ENCODE measurements around the gene PHYHD1. TPM values are rescaled to one million over a fixed set of nuclear protein-coding genes. Genes with fewer than 3 reads are reported as not detected.

PHYHD1 gene
- total and polyA plus RNA-seq, 2 of the 13 experiments (the other 11 are each of a cell fraction or from before 2014, with no cell fraction given), result 10.6 to 25.3 TPM

DNA sequence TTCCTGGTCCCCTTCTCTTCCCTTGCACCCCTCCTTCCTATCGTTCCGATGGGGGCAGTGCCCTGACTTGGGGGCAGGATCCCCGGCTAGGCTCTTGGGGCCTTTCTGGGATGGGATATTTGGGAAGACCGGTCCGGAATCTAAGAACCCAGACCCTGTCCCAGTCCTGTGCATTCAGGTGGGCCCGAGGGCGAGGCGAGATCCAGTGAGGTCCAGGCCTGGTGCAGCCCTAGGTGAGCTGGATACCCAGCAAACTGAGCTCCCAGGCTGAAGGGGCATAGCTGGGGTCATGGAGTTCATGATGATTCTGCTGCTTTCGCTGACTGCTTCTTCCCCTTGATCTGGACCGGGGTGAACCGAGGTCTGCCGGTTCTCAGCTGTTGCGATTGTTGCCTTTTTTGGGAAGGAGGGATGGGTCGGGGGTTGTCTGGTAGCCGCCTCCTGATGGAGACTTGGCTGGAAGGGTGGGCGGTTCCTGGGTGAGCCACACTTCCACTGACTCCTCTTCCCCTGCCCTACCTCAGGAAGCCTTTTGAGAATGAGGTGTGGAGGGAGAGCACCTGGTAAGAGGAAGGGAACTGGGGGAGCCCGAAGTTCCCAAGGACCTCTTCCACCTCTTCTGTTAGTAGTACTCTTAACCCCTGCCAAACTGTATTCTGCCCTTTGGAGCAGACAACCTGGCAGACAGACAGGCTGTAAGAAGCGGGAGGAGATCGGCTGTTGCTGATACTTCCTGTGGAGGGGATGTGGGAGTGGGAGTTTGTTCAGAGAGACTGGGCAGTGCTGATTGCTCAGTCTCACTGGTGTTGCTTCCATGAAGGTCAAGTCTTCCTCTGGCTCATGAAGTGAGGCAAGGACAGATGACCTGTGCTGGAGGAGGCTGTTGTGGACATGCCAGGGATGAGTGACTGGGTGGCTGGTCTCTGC is 37.8 kb upstream of the PHYHD1 start (continued):
- peak; percentile 21 for TF ChIP-seq KDM5A (IDR thresholded peaks at IDR 0.05; ENCODE audit: borderline replicate concordance, low read length)
- TF ChIP-seq NR1H2 (CRISPR knock-in tag; IDR thresholded peaks at IDR 0.05; ENCODE audit: borderline replicate concordance, low read depth), result 0 out of 2 replicates have a peak, but pooled peaks have one; percentile 29
- peak; percentile 62; the same call in 1 of the 2 replicates for TF ChIP-seq ETV5 (CRISPR knock-in tag; IDR thresholded peaks at IDR 0.05; ENCODE audit: borderline replicate concordance)
- no peak for TF ChIP-seq RARA (CRISPR knock-in tag; IDR thresholded peaks at IDR 0.05)
- TF ChIP-seq GLI4 (CRISPR knock-in tag; IDR thresholded peaks at IDR 0.05; ENCODE audit: borderline replicate concordance), result 0 out of 2 replicates have a peak, but pooled peaks have one; percentile 31
- TF ChIP-seq, protein P1, sequence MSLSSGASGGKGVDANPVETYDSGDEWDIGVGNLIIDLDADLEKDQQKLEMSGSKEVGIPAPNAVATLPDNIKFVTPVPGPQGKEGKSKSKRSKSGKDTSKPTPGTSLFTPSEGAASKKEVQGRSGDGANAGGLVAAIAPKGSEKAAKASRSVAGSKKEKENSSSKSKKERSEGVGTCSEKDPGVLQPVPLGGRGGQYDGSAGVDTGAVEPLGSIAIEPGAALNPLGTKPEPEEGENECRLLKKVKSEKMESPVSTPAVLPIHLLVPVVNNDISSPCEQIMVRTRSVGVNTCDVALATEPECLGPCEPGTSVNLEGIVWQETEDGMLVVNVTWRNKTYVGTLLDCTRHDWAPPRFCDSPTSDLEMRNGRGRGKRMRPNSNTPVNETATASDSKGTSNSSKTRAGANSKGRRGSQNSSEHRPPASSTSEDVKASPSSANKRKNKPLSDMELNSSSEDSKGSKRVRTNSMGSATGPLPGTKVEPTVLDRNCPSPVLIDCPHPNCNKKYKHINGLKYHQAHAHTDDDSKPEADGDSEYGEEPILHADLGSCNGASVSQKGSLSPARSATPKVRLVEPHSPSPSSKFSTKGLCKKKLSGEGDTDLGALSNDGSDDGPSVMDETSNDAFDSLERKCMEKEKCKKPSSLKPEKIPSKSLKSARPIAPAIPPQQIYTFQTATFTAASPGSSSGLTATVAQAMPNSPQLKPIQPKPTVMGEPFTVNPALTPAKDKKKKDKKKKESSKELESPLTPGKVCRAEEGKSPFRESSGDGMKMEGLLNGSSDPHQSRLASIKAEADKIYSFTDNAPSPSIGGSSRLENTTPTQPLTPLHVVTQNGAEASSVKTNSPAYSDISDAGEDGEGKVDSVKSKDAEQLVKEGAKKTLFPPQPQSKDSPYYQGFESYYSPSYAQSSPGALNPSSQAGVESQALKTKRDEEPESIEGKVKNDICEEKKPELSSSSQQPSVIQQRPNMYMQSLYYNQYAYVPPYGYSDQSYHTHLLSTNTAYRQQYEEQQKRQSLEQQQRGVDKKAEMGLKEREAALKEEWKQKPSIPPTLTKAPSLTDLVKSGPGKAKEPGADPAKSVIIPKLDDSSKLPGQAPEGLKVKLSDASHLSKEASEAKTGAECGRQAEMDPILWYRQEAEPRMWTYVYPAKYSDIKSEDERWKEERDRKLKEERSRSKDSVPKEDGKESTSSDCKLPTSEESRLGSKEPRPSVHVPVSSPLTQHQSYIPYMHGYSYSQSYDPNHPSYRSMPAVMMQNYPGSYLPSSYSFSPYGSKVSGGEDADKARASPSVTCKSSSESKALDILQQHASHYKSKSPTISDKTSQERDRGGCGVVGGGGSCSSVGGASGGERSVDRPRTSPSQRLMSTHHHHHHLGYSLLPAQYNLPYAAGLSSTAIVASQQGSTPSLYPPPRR (CRISPR knock-in tag; IDR thresholded peaks at IDR 0.05; ENCODE audit: borderline replicate concordance), result peak; percentile 46; the same call in 1 of the 2 replicates
- TF ChIP-seq, protein P2, sequence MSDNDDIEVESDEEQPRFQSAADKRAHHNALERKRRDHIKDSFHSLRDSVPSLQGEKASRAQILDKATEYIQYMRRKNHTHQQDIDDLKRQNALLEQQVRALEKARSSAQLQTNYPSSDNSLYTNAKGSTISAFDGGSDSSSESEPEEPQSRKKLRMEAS (IDR thresholded peaks at IDR 0.05), result 0 out of 2 replicates have a peak, but pooled peaks have one; percentile 25
- peak; percentile 32; the same call in 1 of the 2 replicates for TF ChIP-seq ZNF292 (CRISPR knock-in tag; IDR thresholded peaks at IDR 0.05; ENCODE audit: borderline replicate concordance, low read depth)
- no peak for TF ChIP-seq GABPA (IDR thresholded peaks at IDR 0.05; ENCODE audit: low read depth, low read length)
- TF ChIP-seq GABPA (CRISPR knock-in tag; IDR thresholded peaks at IDR 0.05; ENCODE audit: low read depth), result peak; percentile 39; the same call in 1 of the 2 replicates
- peak; percentile 79; the same call in 1 of the 2 replicates for TF ChIP-seq SRF (IDR thresholded peaks at IDR 0.05; ENCODE audit: low read depth, low read length)
- peak; percentile 11; the same call in 1 of the 2 replicates for TF ChIP-seq ZFX (CRISPR knock-in tag; IDR thresholded peaks at IDR 0.05; ENCODE audit: low read depth)
- TF ChIP-seq, protein P3, sequence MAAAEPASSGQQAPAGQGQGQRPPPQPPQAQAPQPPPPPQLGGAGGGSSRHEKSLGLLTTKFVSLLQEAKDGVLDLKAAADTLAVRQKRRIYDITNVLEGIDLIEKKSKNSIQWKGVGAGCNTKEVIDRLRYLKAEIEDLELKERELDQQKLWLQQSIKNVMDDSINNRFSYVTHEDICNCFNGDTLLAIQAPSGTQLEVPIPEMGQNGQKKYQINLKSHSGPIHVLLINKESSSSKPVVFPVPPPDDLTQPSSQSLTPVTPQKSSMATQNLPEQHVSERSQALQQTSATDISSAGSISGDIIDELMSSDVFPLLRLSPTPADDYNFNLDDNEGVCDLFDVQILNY (CRISPR knock-in tag; conservative IDR thresholded peaks at IDR 0.05), result no peak
- no peak for TF ChIP-seq RBAK (CRISPR knock-in tag; IDR thresholded peaks at IDR 0.05)
- no peak for TF ChIP-seq TBX2 (CRISPR knock-in tag; IDR thresholded peaks at IDR 0.05; ENCODE audit: borderline replicate concordance)
- TF ChIP-seq ZNF674 (CRISPR knock-in tag; IDR thresholded peaks at IDR 0.05; ENCODE audit: low read depth), result no peak
- TF ChIP-seq ZMAT3 (CRISPR knock-in tag; conservative IDR thresholded peaks at IDR 0.05), result 0 out of 2 replicates have a peak, but pooled peaks have one; percentile 45
- no peak for TF ChIP-seq KDM3A (CRISPR knock-in tag; IDR thresholded peaks at IDR 0.05; ENCODE audit: low read depth)
- peak; percentile 48; the same call in 1 of the 2 replicates for TF ChIP-seq SP5 (CRISPR knock-in tag; IDR thresholded peaks at IDR 0.05; ENCODE audit: borderline replicate concordance, low read depth)
- no peak for TF ChIP-seq RXRB (CRISPR knock-in tag; IDR thresholded peaks at IDR 0.05; ENCODE audit: borderline replicate concordance)
- 0 out of 2 replicates have a peak, but pooled peaks have one; percentile 12 for TF ChIP-seq AKAP8 (CRISPR knock-in tag; IDR thresholded peaks at IDR 0.05)
- TF ChIP-seq HES4 (CRISPR knock-in tag; IDR thresholded peaks at IDR 0.05; ENCODE audit: borderline replicate concordance), result peak; percentile 44; the same call in 1 of the 2 replicates
